Gastroesophageal sphincter (tissue), 3 donors: Measurements from ENCODE around the gene ZFX.

Experiments used
- POLR2A ChIP-seq, 2 donors: fragments of 450-650 bp; IDR thresholded peaks; one replicate each; pipeline ENCODE4 v1.6.1; 2017; ENCODE audit warnings: antibody characterized with exemption in 2 of 2, mild to moderate bottlenecking in 2 of 2, moderate library complexity in 1 of 2
- TF ChIP-seq, protein P1 (sequence below), 4 experiments: fragments of 200-600 bp in 2 of 4; fragments of 450-650 bp in 2 of 4; sonication (generic) in 1 of 4; IDR thresholded peaks; one replicate each; pipeline ENCODE4 v1.5.1; 2017 to 2019; ENCODE audit warnings: antibody characterized with exemption in 4 of 4, mild to moderate bottlenecking in 2 of 4, moderate library complexity in 2 of 4

GRCh38 chrX:24147165-24147564 is 2.4 kb upstream of the ZFX start:
- TF ChIP-seq, protein P1, sequence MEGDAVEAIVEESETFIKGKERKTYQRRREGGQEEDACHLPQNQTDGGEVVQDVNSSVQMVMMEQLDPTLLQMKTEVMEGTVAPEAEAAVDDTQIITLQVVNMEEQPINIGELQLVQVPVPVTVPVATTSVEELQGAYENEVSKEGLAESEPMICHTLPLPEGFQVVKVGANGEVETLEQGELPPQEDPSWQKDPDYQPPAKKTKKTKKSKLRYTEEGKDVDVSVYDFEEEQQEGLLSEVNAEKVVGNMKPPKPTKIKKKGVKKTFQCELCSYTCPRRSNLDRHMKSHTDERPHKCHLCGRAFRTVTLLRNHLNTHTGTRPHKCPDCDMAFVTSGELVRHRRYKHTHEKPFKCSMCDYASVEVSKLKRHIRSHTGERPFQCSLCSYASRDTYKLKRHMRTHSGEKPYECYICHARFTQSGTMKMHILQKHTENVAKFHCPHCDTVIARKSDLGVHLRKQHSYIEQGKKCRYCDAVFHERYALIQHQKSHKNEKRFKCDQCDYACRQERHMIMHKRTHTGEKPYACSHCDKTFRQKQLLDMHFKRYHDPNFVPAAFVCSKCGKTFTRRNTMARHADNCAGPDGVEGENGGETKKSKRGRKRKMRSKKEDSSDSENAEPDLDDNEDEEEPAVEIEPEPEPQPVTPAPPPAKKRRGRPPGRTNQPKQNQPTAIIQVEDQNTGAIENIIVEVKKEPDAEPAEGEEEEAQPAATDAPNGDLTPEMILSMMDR (IDR thresholded peaks at IDR 0.05) = no peak
- no peak for TF ChIP-seq POLR2A (IDR thresholded peaks at IDR 0.05)
